Measurements from ENCODE around the gene NOM1.

NOM1 gene

DNA sequence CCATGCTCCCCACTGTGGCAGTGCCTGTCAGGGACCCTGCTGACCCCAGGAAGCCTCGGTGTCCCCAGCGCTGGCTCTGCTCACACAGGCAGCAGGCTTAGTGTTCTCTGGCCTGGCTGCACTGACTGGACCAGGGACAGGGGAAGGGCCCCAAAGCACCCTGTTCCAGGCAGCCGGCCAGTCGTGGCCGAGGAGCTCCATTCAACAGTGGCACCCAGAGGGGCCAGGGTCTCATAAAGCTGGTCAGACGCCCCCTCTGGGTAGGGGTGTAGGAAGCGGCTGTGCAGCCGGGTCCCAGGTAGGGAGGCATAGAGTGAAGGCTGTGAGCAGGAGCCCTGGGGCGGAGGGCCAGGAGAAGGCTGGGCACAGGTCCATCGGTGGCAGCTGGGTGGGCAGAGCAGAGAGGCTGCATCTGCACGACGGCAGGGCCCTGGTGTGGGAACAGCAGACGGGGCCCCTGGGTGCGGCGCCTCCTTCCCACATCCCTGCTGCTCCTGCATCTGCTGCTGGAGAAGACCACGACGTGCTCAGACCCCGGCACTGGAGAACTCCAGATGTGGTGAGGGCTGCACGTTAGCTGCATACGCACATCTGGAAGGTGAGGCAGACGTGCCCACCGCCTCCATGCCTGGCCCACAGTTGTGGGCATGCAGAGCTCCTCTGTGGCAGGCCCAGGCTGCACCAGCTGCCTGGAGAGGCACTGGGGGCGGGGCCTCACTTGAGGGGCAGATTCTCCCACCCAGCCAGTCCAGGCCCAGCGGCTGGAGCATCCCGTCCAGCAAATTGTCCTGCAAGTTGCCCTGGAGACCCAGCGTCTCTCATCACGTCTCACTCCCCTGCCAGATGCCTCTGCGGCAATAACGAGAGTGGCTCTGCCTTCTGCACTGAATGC, 35.8 kb downstream of the NOM1 start:
- no peak for DNase-seq (ENCODE audit: low read depth in 2 of 2)

DNA sequence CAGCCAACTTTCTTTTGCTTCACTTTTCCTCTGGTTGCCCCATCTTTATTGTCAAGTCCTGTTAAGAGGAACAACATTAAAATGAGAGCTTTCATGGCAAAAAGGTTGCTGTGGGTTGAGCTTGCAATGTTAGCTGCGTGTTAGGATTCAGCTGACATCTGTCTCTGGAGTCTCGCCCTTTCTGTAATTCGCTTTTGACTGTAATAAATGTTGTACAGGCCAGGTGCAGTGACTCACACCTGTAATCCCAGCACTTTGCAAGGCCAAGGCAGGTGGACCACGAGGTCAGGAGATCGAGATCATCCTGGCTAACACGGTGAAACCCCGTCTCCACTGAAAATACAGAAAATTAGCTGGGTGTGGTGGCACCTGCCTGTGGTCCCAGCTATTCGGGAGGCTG, 36.9 kb downstream of the NOM1 start:
- no peak for DNase-seq (ENCODE audit: low read depth in 2 of 2)

DNA sequence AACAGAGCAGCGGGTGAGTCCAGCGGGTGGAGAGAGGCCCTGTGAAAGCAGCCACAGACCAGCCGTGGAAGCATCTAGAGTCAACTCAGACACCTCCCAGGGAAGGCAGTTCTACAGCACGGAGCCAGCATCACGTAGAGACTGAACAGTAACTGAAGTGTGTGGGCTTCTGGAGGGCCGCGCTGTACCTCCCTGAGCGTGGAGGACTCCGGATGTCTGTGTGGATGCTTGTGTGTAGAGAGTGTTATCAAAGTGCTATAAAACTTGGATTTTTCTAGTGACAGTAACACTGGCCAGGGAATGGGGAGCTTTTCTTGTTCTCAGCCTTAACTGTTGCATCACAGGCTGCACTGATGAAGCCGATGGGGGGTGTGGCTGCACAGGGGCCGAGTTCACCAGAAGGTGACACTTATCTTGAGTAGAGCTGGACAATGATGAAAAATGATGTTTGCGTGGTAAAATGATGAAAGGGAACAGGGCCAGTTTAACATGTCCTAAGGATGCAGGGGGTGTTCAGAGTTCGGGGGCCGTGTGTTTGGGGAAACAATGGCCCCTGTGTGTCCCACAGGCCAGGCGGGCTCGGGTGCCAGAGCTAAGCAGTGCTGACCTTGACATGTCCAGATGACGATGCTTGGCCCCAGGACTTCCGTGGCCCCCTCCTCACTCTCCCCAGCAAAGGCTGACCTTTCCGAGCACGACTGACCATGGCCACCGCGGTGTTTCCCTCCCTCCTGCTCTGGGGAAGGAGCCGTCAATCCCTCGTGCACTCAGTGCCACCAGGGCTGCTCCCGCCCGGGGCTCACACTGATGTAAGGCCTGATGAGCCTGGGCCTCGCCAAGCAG, 39.1 kb downstream of the NOM1 start:
- DNase-seq (ENCODE audit: low read depth in 2 of 2), result no peak

GRCh38 chr7:156989766-156990535, 40.4 kb downstream of the NOM1 start:
- DNase-seq (ENCODE audit: low read depth in 2 of 2), result no peak

DNA sequence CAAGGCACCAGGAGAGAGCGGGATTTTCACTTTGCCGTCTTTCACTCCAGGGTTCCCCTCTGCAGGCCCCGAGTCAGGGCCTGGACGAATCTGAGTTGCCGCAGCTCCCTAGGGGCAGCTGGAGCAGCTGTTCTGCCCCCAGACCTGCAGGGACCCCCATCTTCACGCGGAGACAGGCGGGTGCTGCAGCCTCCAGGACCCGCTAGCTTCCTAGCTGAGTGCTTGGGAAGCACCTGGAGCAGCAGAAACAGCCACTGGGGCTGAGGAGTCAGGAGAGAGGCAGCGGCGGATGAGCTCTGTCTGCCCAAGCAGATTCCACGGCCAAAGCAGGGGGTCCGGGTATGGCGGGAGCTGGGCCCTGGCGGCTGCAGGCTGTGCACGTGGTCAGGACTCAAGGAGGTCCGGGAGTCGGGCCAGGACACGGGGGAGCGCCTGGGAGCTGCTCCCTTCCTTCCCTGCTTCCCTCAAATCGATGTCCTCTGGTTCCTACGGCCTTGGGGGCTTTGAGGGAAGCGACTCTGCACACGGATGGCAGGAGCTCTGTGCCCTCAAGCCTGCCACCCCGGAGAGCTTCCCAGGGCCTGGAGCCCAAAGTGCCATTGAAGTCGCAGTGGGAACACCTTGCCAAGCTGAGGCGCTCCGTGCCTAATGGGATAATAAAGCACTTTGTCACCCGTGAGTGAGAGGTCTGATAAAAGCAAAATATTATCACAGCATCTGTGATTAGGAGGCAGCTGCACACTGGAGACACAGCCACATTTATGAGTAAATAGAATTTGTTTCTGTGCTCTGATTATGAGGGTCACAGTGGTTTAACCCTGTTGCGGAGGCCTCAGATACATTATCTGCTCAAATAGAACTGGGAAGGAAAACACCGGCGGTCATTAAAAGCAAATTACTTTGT, 43.8 kb downstream of the NOM1 start:
- DNase-seq (ENCODE audit: low read depth in 2 of 2), result no peak

- no peak for DNase-seq (ENCODE audit: low read depth in 2 of 2)
Observed at GRCh38 chr7:156993925-156994235, 44.4 kb downstream of the NOM1 start.

GRCh38 chr7:156994417-156994816, 44.9 kb downstream of the NOM1 start:
- DNase-seq (ENCODE audit: low read depth in 2 of 2), result no peak

DNA sequence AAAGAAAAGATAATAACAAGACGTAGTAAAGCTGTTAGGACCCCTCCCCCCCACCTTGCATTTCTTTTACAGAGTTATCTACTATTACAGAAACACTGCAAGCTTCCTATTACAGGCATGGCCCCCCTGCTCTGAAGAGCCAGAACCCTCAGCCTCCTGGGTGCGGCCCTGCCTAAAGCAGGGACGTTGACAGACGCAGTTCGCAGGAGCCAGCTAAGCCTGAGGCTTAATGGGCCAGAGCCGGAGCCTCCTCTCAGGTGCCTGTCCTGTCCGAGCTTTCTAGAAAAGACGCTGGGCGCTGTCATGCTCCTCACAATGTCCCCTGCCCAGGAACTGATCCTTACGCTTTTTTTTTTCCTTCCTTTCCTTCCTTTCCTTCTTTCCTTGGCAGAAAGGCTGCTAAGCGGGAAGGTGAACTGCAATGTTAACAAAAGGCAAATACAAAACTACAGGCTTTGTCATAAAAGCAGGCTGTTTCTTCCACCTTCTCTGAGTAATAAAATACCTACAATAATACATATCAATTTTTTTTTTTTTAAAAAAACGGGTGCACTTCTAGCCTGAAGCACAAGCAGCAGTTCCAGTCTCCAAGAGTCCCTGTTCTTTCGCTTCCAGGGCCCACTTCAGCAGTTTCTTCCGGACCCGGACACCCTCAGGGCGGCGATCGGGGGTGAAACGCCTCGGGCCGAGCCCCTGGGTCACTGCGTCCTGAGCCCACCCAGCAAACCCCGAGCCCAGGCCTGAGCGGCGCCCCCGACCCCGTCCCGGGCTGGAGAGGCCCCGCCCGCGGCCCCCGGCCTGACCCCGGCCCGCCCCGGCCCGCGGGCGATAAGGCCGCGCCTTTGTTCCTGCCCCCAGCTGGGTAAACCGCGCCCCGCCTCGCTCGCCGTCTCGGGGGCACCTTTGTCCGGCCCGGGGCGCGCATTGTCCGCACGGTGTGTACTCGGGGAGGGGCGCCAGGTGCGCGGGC, 49.8 kb downstream of the NOM1 start:
- DNase-seq (ENCODE audit: low read depth in 2 of 2), result no peak

DNA sequence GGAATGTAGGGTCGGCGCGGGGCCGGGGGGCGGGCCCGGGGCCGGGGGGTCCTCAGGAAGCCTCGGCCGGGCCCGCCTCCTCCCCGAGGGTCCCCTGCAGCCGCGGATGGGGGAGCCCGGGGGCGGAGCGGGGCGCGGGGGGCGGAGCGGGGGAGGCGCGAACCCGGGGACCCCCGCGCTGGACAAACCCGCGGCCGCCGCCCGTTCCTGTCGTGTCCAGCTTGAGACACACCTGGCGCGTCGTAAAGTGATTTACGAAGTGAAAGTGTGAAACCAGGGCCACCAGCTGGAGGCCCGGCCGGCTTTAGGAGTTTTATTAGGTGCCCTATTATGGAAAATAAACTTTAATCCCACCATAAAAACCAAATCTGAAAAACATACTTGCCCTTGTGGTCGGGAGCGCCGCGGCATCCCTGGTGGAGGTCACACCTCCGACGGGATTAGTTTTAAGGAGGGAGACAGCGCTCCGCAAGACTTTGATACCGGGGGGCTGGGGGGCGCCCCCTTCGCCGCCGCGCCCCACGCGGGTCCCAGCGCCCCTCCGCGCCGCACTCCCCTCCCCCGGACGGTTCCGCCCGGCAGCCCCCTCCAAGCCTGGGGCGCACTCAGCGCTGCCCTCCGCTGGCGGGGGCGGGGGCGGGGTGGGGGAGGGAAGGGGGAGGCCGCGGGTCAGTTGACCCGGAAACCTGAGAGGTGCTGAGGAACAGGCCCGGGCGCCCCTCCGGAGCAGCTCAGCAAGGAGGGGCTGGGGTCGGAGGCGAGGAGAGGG, 50.6 kb downstream of the NOM1 start:
- no peak for DNase-seq (ENCODE audit: low read depth in 2 of 2)

DNA sequence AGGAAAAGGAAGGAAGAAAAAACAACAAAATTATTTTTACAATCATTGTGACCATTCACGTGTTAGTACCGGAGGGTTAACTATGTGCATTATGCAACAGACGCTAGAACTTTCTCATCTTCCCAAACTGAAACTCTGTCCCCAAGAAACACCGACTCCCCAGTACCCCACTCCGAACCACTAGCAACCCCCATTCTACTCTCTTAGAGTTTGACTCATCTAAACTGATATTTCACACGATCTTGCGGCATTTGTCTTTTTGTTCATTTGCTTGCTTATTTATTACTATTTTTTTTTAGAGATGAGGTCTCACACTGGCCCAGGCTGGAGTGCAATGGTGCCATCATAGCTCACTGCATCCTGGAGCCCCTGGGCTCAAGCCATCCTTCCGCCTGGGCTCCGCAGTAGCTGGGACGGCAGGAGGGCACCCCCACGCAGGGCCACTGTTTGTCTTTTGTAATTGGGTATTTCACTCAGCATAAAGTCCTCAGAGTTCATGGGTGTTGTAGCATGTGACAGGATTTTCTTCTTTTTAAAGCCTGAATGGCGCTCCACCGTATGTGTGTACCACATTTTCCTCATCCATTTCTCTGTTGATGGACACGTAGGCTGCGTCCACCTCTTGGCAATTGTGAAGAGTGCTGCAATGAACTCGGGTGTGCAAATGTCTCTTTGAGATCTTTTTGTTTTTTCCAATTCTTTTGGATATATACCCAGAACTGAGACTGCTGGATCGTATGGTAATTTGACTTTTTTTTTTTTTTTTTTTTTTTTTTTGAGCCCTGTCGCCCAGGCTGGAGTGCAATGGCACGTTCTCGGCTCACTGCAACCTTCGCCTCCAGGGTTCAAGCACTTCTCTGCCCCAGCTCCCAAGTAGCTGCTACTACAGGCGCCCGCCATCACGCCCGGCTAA, 51.5 kb downstream of the NOM1 start:
- DNase-seq (ENCODE audit: low read depth in 2 of 2), result no peak

DNA sequence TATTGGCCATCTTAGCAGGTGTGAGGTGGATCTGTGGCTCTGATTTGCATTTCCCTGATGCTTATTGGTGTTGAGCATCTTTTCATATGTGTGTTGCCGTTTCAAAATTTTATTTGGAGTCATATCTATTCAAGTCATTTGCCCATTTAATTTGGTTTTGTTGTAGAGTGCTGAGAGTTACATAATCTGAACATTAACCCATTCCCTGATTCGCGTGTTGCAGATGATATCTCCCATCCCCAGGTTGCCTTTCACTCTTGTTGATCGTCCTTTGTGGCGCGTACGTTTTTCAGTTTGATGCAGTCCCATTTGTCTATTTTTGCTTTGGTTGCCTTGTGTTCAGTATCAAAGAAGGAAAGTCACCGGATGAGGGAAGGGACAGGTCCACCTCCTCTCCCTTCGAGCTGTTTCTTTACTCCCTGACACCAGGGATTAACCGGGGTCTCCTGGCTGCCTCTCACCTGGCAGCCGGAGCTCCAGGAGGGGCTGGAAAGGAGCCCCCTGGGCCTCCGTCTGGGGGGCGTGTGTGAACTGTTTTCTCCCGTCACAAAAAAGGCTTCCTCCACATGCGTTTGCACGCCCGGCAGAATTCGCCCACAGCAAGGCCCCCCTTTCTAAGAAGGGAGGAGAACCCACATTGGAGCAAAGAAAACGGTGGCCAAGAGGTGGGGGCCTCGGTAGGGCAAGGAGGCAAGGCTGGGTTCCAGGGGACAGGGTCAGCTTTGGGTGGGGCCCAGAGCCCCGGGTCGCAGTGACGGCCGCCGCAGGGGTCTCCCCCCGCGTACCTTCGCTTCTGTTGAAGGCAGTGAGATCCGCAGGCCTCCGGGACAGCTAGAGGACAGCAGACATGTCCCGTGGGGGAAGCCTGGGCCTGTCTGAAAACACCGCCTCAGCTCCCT, 52.7 kb downstream of the NOM1 start:
- no peak for DNase-seq (ENCODE audit: low read depth in 2 of 2)

DNA sequence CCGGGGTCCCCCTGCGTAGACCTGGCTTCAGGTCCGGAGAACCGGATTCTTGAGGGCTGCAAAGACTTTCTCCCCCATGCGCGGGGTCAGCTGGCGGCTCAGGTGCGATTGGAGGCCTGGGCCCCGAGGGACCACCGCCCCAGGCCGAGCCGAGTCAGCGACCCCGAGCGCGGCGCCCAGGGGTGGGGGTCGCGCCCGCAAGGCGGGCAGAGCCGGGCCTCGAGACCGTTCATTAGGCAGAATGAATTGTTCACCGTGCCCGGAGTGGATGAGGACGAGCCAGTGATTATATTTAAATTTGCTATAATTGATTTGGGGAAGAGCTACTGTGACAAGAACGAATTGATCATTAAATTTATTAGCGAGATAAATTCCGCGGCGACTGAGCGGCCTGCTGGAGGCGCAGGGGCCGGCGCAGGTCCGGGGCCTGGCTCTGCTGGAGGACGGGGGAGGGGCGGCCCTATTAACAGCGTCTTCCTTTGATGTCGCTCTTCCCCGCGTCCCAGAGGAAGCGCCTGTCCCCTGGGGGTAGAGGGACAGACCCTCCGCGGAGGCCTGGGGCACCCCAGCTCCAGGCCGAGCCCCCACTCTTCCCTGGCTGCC, 53.4 kb downstream of the NOM1 start:
- DNase-seq (ENCODE audit: low read depth in 2 of 2), result no peak

DNA sequence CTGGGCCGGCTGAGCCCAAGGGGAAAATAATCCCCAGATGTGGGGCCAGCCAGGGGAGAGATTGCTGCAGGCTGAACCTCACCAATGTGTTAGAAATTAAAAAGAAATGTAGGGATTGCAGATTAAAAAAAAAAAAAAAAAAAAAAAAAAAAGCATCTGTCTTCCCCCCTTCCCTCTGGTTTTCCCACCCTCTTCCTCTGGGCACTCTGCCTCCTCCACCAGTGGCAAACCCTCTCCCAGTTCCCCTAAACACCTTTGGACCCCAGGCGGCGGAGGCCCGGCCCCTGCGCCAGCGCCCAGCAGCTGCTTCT, 53.9 kb downstream of the NOM1 start:
- DNase-seq (ENCODE audit: low read depth in 2 of 2), result no peak

DNA sequence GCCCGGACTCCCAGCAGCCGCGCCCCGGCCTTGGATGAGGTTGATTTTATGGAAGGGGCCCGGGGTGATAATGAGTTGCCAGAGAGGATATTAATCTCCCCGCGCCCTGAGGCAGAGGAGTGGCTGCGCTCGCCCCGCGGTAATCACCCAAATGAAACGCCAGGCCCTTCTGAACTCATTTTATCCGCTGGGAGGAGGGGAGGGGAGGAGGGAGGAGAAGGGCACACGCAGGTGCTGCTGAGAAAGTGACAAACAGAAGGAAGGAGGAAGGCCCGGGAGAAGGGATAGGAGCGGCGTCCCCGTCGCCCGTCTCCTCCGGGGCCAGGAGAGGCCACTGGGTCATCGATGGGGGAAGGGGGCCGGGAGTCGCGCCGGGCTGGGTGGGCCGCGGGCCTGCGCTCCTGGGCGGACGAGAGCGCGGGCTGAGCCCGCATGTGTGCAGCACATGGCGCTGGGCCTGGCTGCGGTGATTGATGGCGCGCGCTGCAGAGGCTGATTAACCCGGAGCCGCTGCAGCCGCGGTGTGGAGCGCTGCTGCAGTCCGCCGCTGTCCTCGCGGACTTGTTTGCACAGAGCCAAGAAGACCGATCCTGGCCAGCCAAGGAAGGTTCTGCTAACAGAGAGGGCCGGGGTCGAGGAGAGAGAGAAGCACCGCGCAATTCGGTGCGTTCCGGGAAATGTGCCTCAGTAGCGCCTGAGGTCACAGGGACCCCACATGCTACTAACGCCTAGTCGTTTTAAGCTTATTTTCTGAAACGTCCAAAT, 54.4 kb downstream of the NOM1 start:
- no peak for DNase-seq (ENCODE audit: low read depth in 2 of 2)

DNA sequence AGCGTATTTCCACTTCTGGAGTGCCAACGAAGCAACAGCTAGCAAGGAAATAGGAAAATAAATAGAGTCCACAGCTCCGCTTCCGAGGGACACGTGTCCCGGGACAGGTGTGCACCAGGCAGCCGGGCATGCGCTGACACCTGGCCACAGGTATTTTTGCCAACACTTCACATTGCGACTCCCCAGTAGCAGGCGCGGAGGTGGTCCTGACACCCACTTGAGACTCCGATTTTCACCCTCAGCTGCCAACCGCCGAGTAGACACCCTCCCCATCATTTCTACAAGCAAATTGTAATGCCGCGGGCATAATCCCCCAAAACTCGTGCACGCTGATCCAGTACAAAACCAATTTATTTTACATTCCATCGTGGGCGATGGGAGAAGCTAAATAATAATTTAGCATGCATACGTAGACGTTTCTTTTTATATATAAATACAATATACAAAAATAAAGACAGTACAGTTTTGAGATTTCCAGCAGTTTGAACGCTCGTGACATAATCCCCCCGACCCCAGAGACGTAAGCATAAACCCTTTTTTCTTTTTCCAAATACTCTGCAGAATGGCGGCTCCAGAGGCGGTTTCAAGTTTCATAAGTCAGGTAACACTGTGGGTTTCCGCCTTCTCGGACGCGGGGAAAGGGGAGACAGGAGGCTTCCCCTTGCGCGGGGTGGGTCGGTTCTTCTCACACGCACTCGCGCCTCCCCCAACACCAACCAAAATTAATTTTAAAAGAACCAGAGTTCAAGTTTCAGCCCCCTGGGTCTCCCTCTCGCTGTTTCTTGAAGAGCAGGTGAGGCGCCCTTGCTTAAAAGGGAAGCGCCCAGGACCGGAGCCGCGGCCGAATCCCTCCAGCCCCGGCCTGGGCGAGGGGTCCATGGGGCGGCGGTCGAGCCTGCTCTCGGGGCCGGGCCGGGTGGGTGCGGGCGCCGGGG, 55.3 kb downstream of the NOM1 start:
- DNase-seq (ENCODE audit: low read depth in 2 of 2), result no peak
